ENCODE results near the gene KCNE3. TPM values are rescaled to one million over a fixed set of nuclear protein-coding genes. Genes with fewer than 3 reads are reported as not detected.
A peak's percentile ranks its signal among the peaks of the same experiment; 100 is the strongest.

Gene KCNE3
- total and polyA plus RNA-seq, 2 experiments from 2014 or later: 2.3 to 10.6 TPM

GRCh38 chr11:74444173-74444826 is 23.0 kb downstream of the KCNE3 start:
- no peaks in the 10 kb centered on the region for H3F3A ChIP-seq (replicated peaks; ENCODE audit: low read depth)
- TF ChIP-seq ZNF462 (CRISPR knock-in tag; IDR thresholded peaks at IDR 0.05): no peak
- no peak for TF ChIP-seq CTCF (conservative IDR thresholded peaks at IDR 0.05; ENCODE audit: low read depth in 2 of 2)
- TF ChIP-seq EZH2phosphoT487 (IDR thresholded peaks at IDR 0.05; ENCODE audit: unreplicated experiment): no peak
- no peak for TF ChIP-seq ETS1 (IDR thresholded peaks at IDR 0.05)
- no peak for TF ChIP-seq POLR2AphosphoS5 (IDR thresholded peaks at IDR 0.05; ENCODE audit: low read depth)
- TF ChIP-seq STAT1 (IDR thresholded peaks at IDR 0.05; ENCODE audit: unreplicated experiment): no peak
- TF ChIP-seq REST (IDR thresholded peaks at IDR 0.05; ENCODE audit: unreplicated experiment): no peak
- TF ChIP-seq JUNB (IDR thresholded peaks at IDR 0.05; ENCODE audit: unreplicated experiment): no peak
- ATAC-seq: peak; percentile 63
- Mint-ChIP-seq H3K4me1 (peaks cover 23% of the 10 kb centered on the region), H3K9me3 (no peaks in the 10 kb centered on the region; the same call in 2 of the 3 replicates), H3K27me3 (ENCODE audit: insufficient read depth, low read depth, poor library complexity) (no peaks in the 10 kb centered on the region), H3K27ac (no peak overlapping the region), H3K36me3 (ENCODE audit: low read depth) (no peaks in the 10 kb centered on the region), H3K4me3 (no peak overlapping the region)
- no peak overlapping the region for H3K4me3 ChIP-seq
- peaks cover 4% of the 10 kb centered on the region; the same call in 1 of the 2 replicates for H3K4me1 ChIP-seq (ENCODE audit: insufficient read depth)
- no peak overlapping the region for H3K27ac ChIP-seq (ENCODE audit: low read depth)
- no peaks in the 10 kb centered on the region for H3K27me3 ChIP-seq (ENCODE audit: insufficient read depth)
- peak; percentile 27 for DNase-seq (ENCODE audit: low spot score)
- 0 out of 2 replicates have a peak, but pooled peaks cover 3% of the 10 kb centered on the region for H3K9me2 ChIP-seq (ENCODE audit: insufficient read depth)
- no peaks in the 10 kb centered on the region for H4K20me1 ChIP-seq (replicated peaks; ENCODE audit: insufficient read depth)
- no peaks in the 10 kb centered on the region for H3K79me2 ChIP-seq (replicated peaks; ENCODE audit: insufficient read depth)
- H3K4me2 ChIP-seq: no peak overlapping the region
- peak overlapping the region; percentile 74 for H2AFZ ChIP-seq
- no peaks in the 10 kb centered on the region for H3K36me3 ChIP-seq (ENCODE audit: insufficient read depth)
